ENCODE data around the gene PLP2. TPM values are rescaled to one million over a fixed set of nuclear protein-coding genes. Genes with fewer than 3 reads are reported as not detected.

PLP2 gene
- polyA plus RNA-seq, 12 donors: 99.4 to 232 (median 162) TPM; not detected in 1

DNA sequence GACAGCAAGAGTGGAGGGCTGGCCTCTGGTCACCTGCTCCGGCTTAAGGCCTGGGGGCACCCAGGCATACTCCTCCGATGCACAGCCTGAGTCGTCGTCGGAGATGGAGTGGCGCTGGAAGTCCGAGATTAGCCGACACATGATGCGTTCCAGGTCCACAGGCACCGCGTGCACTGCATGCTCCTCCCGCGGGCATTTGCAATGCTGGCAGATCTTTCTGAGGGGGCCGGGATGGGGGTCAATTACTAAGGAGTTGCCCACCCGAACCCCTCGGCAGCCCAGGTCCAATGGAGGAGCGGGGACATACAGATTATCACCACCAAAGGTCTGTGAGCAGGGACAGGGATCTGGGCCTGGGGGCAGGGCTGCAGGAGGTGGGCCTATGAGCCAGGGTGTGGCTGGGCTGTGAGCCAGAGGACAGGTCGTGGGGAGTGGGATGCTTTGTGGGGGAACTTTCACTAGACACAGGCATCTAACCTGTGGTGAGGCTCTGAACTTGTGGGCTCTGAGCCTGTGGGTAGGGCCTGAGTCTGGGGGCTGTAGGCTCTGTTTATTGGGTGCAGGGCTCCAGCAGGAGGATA lies 12.1 kb downstream of the PLP2 start:
- no peak for DNase-seq

DNA sequence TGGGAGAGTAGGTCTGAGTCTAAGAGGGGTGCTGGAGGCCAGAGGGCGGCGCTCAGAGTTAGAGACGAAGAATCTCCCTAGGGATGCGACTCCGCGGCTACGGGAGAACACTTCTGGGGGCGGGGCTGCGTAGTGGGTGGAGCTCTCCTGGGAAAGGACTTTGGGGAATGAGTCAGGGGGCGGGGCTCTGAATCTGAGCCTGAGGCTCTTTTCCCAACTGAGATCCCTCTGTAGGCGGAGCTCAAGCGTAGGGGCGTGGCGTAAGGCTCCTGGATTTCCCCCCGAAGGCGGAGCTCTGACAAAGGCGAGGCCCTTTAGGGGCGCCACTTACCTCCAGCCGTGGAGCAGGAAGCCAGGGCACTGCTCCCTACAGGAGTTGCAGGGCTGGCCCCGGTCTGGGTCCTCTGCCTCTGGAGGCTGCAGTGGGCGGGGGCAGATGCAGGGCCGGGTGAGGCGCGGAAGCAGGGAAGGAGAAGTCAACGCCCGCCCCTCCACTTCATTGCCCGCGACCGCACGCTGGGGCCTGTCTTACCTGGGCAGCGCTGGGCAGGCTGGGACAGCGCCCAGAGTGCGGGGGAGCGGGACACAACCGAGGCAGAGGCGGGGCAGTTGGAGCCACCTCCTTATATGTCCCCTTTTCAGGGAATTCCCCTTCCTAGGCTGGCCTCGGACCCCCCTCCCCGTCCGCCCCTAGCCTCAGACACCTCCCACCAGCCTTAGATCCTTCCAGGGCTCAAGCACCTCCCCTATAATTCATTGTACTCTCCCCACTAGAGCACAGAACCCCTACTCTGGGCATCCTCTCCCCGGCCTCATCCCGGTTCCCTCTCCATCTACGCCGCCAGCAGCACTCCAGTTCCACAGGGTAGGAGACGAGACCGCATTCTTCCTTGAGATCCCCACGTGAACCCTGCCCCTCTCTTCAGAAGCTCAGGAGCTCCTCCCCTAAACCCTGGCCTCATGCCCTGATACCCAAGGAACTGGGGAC lies 12.9 kb downstream of the PLP2 start:
- no peak for DNase-seq

DNA sequence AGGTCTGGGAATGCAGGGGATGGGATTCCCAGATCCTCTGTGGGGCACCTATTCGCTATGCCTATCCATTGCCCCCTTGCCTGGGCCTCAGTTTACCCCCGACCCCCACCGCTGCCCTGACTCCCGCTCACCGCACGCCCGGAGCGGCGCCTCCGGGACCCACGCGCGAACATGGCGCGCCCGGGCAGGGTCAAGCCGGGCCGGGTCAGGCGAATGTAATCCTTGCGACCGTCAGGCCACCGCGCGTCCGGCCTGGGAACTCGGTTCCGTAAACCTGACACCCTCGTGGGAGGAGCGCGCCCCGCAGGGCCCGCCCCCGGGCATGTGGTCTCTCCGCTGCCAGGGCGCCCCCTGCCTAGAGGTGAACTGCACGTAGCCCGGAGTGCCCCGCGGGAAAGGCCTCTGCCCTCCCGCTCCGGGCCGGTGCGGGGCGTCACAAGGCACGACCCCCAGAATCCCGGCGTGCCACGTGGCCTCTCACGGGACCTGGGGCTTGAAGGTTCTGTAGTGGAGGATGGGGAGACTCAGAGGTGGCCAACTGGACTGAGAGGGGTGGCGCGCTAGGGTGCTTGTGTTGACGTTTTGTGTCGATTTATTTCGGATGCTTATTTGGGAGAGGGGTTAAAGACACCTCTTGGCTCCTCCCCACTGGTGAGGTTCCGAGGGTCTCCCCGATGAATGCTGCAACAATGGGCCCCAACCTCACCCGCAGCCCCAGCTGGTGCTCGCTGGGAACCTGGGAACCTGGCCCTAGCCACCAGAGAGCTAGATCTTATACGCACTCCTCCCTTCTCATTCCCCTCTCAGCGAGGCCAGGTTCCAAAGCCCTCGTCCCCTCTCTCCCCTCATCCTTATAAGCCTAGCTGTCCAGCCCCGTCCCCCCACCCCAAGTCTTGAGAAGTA lies 14.7 kb downstream of the PLP2 start, which contains the start of gene PRICKLE3:
Gene PRICKLE3, minus strand, starts transcription at position 249 of the 903 bp plus-strand sequence. Its CDS starts 76 bp downstream, at position 173.
- DNase-seq: peak; percentile 58

DNA sequence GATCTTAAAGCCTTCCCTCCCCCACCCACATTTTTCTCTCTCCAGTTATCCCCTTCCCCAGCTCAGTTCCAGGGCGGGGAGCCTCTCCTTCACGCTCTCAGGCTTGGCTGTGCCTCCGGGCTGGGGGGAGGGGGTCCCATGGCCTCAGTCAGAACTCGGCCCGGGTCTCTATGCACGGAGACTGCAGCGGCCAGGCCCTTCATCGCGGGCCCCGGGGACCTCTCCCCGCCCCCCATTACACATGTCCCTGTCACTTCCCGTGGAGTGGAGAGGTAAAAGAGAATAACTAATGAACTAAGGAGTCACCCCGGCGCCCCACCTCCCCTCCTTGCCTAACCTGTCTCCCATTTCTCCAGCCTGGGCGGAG lies 15.3 kb downstream of the PLP2 start:
- DNase-seq: no peak

DNA sequence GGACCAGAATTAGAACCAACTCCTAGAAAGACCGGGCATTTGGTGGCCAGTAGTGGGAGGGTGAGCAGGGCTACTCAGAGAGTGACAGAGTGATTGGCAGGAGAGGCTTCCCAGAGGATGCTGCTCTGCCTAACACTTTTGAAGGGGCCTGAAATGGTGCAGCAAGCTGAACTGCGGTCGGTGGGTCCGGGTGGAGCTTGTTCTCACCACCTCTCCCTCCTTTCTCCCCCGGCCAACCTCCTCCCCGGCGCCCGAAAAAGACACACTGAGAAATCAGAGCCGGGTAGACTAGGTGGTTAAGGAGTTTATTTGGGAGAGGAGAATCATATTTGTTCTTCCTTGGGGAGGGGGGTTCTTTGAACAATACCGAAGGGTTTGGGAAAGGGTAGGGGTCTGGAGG lies 15.8 kb downstream of the PLP2 start:
- no peak for DNase-seq

DNA sequence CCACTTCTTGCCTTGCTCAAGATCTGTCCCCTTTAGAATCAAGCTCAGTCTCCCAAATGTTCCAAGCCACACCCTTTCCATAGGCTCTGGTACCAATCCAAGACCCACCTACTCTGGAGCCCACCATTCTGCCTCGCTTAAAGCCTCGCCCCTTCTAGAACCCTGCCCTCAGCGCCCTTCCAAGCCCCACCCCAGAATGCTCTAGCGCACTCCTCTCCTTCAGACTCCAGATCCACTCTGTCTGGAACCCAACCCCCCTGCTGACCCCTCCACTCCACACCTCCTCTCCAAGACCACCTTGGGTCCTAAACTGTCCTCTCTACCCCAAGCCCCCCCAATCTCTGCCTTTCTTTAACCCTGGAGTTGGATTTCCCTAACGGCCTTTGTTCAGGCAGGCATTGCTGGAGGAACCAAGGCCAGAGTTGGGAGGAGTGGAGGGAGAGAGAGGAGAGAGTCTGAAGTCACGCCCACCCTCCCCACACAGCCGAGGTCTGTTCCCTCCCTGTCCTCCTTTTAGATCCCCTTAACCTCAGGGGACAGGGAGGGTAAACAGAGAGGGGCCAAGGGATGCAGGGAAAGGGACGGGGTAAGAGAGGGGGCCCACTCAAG lies 16.9 kb downstream of the PLP2 start:
- DNase-seq: no peak

DNA sequence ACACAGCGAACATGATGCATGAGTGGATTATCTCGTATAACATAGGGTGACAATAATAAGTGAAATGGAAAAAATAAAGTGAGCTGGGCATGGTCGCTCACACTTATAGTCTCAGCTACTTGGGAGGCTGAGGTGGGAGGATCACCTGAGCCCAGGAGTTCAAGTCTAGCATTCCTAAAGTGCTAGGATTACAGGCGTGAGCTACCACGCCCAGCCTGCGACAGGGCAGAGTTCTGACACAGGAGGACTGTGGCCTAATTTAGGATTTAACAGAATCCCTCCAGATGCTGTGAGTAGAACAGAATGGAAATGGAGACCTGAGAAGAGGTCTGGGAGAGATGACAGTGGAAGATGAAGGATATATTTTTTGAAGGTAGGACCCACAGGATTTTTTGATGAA lies 17.9 kb downstream of the PLP2 start:
- DNase-seq: no peak

DNA sequence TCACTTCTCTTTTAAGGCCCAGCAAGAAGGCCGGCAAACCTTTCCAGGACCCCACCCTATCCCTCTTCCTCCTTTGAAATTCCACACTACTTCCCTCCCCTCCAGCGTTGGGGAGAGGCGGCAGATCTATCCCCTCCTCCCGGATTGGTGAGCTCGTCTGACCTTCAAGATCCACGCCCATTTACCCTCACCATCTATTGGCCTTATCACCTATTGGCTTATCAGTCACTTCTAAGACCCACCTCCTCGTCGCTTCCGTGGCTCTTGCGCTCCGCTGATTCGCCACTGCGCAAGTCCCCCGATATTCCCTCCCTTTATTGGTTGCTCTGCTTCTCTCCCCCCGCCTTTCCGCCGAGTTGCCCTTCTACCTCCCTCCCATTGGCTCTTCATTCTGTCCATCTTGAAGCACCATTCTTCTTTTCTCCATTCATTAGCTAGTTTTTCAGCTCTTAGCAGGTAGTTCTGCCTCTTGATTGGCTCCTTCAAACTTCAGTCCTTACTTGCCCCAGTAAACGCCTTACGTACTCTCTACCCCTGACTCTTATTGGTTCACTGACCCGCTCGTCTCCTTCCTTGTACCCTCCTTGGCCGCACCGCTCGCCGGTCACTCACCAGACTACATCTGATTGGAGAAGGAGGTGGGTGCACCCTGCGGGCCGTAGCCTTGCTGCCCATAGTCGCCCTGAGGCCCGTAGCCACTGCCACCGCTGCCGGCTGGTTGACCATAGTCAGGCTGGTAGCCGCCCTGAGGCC lies 19.3 kb downstream of the PLP2 start:
- peak; percentile 95 for DNase-seq

DNA sequence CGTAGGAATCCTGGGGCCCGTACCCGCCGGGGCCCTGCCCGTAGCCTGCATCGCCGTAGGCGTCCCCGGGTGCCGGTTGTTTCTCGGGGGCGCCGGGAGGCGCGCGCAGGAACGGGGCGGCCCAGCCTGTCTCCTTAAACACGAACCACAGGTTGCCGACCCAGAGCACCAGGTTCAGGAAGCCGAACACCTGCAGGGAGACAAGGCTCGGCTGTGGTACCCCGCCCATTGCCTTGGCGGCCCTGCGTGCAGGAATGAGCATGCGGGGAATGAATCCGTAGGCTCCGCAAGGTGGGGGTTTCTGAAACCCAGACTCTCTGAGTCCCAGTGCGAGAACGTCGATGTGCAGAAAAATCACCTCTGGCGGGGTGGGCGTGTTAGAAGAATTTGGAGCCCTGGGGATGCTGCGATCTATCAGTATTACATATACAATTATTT lies 19.9 kb downstream of the PLP2 start:
- no peak for DNase-seq

DNA sequence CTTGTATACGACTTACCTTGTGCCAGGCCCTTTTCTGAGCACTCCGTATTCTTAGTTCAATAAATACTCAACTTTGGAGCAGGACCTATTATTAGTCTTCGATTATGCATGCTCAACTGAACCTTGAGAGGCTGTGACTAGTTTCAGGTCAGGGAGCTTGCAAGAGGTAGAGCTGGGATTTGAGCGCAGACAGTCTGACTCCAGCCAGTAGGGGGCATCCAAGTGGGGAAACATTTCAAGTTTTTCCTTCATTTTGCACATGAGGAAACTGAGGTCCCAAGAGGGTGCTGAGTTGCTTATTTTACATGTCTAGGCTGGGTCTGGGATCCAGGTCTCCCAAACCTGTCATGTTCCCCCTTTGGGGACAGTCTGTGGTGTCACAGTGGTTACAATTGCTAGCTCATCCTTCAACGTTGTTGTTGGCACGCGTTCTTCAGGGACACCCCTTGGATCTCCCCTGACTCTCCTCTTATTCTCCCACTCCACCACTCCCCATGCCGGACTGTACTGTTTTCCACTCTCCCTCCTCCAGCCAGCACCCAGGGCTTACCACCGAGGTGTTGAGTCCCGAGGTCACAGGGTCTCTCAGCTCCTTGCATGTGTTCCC lies 21.1 kb downstream of the PLP2 start:
- no peak for DNase-seq

DNA sequence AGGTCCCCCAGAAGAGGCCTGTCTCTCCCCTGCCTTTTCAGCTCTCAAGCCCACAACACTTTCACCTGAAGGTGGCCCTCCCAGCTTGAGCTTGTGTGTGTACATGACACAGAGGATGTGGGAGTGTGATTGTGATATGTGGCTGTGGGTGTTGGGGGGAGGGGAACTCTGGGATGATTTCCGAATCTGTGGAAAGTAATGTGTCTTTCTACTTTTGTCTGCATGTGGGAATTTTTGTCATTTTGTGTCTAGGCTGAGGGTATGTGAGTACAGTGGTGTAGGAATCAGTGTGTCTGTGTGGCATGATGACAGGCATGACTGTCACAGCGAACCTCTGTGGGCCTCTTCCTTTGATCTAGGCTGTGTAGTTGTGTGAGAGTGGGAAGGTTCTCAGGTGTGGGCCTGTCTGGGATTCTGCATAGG lies 21.9 kb downstream of the PLP2 start:
- no peak for DNase-seq

DNA sequence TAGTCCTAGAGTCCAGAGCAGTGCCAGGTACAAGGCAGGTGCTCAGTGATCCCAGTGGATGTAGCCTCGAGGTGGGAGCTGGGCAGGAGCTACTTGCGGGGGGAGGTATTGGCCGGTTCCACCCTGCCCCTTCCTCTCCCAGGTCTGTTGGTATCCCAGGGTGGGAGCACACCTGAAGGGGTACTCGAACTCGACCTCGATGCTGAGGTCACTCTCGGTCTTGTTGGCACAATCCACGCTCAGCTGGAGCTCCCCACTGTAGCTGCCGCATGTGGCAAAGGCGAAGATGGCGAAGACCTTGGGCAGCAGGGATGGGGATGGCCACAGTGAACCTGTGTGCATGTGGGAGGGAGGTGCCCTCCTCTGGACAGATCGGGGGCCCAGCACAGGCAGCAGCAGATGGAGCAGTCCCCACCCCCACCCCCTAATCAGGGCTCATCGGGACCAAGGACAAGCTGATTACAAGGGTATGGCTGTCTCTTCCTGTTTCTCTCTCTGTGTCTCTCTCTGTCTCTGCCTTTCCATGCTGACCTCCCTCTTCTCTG lies 25.9 kb downstream of the PLP2 start:
- DNase-seq: no peak

DNA sequence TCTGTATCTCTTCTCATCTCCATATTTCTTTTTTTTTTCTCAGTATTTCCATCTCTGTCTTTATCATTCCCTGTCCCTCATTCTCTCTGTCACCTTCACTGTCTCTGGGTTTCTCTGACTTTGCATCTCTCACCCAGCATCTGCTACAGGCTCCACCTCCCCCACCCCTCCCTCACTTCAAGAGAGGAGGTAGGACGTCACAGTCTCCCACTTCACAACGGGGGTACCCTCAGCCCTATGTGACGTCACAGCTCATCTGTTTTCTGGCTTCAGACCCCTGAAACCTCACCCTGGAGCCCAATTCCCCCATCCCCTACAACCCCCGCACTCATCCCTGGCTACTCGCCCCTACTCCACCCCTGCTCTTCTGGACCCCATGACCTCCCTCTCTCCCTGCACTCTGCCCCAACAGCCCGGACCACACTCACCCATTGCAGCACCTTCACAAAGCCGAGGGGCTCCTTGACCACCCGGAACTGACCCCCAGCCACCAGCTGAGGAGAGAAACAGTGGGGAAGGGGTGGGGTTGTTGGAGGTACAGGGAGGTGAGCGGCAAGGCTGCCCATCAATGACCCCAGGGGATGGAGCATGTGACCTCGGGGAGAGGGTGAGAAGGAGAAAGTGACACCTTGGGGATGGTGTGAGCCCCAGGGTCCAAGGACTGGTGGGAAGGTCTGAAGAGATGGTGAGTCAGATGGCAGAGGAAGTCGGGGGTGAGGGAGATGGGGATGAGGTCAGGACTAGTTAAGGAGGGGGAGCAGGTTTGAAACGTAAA lies 27.0 kb downstream of the PLP2 start:
- DNase-seq: no peak

DNA sequence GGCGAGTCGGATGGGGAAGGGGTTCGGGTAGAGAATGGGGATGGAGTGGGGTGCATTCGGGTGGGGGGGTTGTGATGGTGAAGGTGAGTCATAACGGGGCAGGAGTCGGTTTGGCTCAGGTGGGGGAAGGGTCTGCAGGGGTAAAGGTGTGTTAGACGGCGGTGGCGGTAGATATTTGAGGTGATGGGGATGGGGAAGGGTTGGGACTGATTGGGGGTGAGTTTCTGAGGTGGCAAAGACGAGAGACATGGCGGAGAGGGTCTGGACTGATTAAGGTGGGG lies 27.6 kb downstream of the PLP2 start:
- no peak for DNase-seq

DNA sequence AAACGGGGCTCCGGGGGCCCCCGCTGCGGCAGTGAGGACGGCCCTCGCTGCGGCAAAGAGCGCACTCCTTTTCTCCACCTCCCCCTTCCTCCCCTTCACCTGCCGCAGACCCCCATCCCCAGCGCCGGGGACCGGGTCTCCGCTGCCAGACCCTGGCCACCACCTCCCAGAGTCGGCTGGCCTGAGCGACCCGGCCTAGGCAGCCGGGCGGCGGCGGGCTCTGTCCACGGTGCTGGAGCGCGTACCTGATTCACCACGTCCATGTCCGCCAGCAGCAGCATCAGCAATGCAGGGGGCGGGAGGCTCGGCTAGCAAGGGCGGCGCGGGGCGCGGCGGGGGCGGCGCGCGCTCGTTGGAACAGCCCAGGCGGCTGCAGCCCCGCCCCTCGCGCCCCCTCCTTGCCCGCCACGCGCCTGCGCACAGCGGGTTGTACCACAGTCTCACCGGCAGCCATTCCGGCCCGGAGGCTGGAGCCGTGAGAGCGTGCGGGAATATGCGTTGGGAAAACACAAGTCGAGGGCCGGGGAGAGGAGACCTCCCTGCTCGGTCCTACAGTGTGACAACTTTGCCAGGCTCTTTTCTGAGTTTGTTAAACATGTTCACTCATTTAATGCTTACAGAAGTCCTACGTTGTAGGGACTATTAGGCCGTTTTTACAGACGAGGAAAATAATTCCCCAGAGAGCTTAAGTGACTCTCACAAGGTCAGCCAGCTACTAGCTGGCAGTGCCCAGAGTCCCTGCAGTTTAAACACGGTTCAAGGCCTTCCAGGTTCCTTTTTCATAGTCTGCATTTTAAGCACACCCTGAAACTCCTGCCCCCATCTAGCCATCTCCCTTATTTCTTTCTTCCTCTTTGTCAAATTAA lies 28.4 kb downstream of the PLP2 start, which contains the start of gene SYP:
Gene SYP, minus strand, starts transcription at position 288 of the 866 bp plus-strand sequence. Its CDS starts 7 bp downstream, at position 281.
- peak; percentile 77 for DNase-seq

DNA sequence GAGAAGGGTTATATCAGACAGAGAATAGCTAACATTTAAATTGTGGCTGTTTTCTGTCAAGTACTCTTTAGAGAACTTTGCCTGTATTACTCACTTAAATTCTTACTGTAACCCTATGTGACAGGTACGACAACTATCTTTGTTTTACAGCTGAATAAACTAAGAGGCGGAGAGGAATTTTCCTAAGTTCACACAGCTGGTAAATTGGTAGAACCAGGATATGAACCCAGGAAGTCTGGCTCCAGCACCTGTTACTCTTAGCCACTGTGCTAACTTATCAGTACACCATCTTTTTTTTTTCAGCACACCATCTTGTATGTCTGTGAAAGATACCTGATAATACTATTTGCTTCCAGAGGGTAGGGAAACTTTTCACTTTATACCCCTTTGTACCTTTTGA lies 30.3 kb downstream of the PLP2 start:
- DNase-seq: no peak

DNA sequence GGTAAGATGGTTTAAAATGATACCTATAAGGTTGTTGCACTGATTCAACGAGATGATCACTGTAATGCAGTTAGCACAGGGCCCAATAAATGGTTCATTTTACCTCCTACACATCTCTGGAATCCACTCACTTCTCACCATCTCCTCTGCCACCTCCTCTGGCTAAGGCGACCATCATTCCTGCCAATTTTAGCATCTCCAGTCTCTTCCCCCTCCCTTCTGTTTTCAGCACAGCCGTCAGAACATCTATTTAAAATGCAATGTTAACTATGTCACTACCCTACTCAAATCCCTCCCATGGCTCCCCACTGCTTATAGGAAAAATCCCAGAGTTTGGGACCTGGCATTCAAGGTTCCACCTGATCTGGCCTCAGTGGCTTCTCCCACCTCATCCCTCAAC lies 31.8 kb downstream of the PLP2 start:
- DNase-seq: no peak

DNA sequence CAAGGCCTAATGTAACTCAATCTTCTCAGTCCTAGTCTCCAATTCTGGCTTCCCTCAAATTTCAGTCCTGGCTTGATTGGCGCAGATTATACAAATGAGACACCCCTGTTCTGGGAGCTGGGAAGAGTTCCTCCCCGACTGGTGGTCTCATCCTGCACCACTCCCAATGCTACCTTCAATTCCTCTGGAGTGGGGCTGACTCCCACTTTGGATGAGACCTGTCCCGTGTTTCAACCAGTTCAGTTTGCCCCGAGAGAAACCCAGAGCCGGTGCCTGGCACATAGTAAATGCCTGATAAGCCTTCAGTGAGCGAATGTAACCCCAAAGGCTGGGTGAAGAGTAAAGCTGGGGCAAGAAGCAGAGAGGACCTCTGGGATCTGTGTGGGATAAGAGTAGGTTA lies 32.3 kb downstream of the PLP2 start:
- DNase-seq: no peak
